Measurements from ENCODE around the gene MGRN1.

The MGRN1 gene

DNA sequence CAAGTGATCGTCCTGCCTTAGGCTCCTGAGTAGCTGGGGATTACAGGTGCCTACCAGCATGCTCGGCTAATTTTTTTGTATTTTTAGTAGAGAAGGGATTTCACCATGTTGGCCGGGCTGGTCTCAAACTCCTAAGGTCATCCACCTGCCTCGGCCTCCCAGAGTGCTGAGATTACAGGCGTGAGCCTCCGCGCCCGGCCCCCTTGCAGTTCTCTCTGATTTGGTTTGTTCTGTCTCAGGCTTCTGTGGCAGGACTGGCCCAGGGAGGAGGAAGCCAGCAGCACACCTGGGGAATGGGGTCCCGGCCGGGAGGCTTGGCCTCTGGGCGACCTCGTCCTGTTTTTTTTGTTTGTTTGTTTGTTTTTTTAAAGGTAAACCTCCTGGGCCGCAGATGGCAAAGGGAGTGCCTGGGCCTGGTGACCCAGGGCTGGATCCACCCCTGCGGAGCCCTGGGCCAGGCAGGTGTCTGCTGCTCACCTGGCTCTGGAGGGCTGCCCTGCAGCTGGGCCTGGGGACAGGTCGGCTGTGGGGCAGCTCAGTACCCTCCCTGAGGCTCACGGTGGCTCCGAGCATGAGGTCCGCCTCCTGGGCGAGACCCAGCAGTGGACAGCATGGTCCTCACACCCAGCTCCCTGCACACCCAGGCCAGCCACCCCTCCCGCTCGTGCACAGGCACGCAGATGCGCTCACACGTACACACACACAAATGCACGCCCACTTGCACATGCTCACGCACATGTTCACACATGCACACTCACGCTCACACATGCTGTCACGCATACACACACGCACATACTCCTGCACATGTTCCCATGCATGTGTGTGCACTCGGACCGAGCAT, 65.5 kb downstream of the MGRN1 start:
- DNase-seq: no peak

- DNase-seq: no peak
Measured at GRCh38 chr16:4690946-4691665, 66.5 kb downstream of the MGRN1 start.

GRCh38 chr16:4691666-4692412, 67.2 kb downstream of the MGRN1 start:
- no peak for DNase-seq

DNA sequence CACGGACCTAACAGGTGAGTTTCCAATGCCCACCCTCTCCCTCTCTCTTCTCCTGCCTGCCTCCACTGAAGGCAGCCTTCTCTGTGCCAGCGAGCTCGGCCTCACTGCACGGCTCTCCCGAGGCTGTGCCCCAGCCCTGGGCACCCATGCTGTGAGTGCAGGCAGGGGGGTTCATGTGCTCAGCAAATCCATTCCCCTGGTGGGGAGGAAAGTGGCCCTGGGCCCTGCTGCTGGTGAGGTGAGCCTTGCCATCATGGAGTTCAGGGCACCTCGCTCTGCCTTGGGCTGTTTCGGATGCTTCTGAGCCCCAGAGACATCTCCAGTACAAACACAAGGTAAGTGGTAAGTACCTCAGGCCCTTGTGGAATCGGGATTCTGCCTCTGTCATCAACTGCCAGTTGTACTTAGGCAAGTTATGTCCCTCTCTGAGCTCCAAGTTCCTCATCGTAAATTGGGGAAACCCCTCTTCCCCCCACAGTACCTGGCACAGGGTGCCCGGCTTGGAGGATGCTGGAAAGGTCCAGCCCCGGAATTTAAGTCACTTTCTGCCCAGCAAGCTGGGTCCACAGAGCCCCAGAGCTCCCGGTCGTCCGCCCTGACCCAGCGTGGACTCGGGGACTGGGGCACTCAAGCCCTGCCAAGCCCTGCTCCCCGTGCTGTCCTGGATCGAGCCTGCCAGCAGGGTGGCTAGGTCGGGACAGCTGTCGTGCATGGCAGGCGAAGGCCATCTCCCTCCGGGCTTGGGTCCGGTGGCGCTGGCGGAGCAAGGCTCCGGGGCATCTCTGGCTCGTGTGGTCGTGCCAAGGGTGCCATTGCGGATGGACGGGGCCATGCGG, 68.1 kb downstream of the MGRN1 start:
- DNase-seq: no peak

GRCh38 chr16:4693296-4693955, 68.8 kb downstream of the MGRN1 start, which contains the start of gene NUDT16L1:
TSS of gene NUDT16L1 (plus strand) at chr16:4693562. CDS start at chr16:4693727, 165 bp downstream.
- DNase-seq: peak; percentile 96 to 97

GRCh38 chr16:4693956-4694641, 69.5 kb downstream of the MGRN1 start:
- DNase-seq: peak; percentile 48 to 50

- no peak for DNase-seq
Measured at GRCh38 chr16:4694642-4695451, 70.2 kb downstream of the MGRN1 start.

- DNase-seq: no peak
Measured at GRCh38 chr16:4695473-4696171, 71.0 kb downstream of the MGRN1 start.

GRCh38 chr16:4696172-4696904, 71.7 kb downstream of the MGRN1 start:
- no peak for DNase-seq

GRCh38 chr16:4696905-4697847, 72.5 kb downstream of the MGRN1 start:
- no peak for DNase-seq

- no peak for DNase-seq
Measured at GRCh38 chr16:4697848-4698291, 73.2 kb downstream of the MGRN1 start.

- no peak for DNase-seq
Measured at GRCh38 chr16:4698321-4699045, 73.9 kb downstream of the MGRN1 start.

DNA sequence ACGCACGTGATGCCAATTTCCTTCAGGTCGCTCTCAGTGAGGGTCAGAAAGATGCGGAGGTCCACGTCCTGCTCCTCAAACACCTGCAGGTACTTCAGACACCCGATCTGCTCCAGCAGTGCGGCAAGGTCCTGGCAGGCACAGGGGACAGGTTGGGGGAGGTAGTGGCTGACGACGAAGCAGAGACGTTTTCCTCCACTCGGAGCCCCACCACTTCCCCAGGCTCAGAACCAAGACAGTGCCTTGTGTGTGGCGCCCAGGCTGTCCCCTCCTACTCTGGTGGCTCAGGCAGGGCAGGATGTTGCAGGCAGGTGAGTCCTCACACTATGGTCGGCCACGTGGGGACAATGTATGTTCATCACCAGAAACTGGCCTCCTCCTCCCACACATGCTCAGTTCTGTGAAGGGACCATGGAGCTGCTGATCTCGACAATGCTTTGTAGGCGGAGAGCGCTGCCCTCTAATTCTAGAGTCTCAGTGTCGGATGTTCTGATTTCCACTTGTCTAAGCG, 74.5 kb downstream of the MGRN1 start:
- no peak for DNase-seq

- DNase-seq: peak in 1 of 2 donors; percentile 28
Measured at GRCh38 chr16:4700380-4700996, 75.9 kb downstream of the MGRN1 start.

GRCh38 chr16:4700997-4701743, 76.5 kb downstream of the MGRN1 start:
- no peak for DNase-seq
